HG03354 (cell line): ENCODE results near the gene KRTAP4-6.
"Not testable (repeated sequence)": the region's sequence is repeated elsewhere in the genome, so short reads cannot be mapped to it uniquely, and the experiment has no call there.

Experiments
- ATAC-seq: cut with Tn5 transposase; IDR thresholded peaks from one replicate; pipeline ENCODE4 v1.9.1; 2021; ENCODE audit warnings: mild to moderate bottlenecking; ENCODE audit not compliant: unreplicated experiment, poor library complexity, severe bottlenecking

Gene KRTAP4-6

GRCh38 chr17:41111151-41111885 is 29.0 kb downstream of the KRTAP4-6 start:
- ATAC-seq, result no peak

- not testable (repeated sequence) for ATAC-seq
These were observed 31.5 kb downstream of the KRTAP4-6 start for GRCh38 chr17:41108728-41109386.

DNA sequence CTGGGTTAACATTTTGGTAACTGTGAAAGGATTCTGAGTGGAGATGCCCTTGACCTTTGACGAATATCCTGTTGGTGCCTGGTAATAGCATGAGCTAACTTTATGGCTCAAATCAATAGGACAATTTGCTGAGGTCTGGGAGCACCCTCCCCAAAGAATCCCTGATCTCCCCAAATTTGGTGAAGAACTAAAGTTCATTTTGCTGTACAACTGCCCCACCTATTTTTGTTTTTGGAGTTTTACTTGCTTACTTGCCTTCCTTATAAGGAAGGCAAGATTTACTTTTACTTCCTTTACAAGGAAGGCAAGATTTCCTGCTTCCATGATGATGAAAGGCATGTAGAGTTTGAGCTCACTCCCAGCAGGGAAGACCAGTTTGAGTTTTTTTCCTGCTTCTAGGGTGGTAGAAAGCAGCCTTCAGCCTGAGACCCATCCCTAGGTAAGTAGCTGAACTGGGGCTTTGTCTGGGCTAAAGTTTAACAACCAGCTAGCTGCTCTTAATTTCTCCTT is 32.3 kb downstream of the KRTAP4-6 start:
- ATAC-seq, result no peak

GRCh38 chr17:41105347-41105746 is 35.0 kb downstream of the KRTAP4-6 start, which contains the start of gene KRTAP4-9:
KRTAP4-9 (plus strand) TSS chr17:41105389; CDS start chr17:41105389, 0 bp downstream.
- not testable (repeated sequence) for ATAC-seq

GRCh38 chr17:41104386-41105038 is 35.8 kb downstream of the KRTAP4-6 start:
- not testable (repeated sequence) for ATAC-seq

DNA sequence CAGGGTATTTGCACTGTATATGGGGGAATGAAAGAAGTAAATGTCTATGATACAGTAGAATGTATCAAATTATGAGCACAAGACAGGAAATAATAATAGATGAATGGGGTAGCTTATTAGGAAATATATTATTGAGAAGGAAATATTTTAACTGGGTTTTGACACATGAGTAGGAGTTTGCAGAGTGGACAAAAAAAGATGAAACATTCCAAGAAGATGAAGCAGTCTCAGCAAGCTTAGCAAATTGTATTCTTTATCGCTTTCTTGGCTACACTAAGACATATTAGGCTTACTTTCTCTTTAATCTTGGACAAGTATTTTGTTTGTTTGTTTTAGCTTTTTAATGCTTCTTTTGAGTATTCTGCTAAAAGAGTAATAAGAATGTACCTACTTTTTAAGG is 36.4 kb downstream of the KRTAP4-6 start:
- no peak for ATAC-seq

DNA sequence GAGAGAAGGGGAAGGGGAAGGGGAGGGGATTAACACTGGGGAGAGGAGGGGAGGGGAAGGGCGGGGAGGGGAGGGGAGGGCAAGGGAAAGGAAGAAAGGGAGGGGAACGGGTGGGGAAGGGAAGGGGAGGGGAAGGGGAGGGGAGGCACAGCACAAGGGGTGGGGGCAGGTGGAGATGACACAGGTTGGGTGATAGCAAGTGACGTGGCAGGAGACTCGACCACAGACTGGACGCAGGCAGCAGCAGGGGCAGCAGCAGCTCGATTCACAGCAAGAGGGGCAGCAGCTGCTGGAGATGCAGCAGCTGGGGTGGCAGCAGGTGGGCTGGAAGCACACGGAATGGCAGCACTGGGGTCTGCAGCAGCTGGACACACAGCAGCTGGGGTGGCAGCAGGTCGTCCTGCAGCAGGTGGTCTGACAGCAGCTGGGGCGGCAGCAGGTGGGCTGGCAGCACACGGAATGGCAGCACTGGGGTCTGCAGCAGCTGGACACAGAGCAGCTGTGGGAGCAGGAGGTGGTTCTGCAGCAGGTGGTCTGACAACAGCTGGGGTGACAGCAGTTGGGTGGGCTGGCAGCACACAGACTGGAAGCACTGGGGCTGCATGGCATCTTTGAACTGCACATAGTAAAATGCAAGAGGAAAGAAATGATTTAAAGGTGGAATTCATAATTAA is 38.6 kb downstream of the KRTAP4-6 start, which contains the start of gene KRTAP4-16:
Gene KRTAP4-16 (minus strand): TSS at position 624 of the 674 bp plus-strand sequence. CDS start 0 bp downstream, at position 624.
- ATAC-seq, result no peak

DNA sequence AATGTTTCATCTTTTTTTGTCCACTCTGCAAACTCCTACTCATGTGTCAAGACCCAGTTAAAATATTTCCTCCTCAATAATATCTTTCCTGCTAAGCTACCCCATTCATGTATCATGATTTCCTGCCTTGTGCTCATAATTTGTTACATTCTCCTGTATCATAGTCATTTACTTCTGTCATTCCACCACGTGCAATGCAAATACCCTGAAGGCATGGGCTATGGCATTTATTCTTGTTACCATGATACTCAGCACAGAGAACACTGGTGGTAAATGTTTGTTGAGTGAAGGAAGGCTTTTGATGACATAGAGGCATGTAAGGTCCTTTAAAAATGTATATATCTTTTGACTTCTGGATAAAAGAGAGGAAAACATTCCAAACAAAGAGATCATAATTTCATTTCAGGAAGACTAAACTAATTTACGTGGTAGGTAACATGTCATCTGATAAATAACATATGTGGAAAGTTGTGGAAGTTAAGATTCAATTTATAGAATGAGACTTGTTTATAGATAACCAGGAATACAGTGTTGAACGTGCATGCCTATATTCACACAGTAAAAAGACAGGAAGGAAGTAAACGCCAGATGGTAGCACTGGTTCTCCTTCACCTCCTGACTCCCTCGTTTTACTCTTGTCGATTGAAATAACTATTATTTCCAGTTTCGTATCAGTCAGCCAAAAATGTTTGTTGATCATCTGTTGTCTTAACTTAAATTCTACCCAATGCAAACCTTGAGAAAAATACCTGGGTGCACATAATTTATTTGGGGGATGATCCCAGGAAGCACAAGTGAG is 40.5 kb downstream of the KRTAP4-6 start:
- not testable (repeated sequence) for ATAC-seq

DNA sequence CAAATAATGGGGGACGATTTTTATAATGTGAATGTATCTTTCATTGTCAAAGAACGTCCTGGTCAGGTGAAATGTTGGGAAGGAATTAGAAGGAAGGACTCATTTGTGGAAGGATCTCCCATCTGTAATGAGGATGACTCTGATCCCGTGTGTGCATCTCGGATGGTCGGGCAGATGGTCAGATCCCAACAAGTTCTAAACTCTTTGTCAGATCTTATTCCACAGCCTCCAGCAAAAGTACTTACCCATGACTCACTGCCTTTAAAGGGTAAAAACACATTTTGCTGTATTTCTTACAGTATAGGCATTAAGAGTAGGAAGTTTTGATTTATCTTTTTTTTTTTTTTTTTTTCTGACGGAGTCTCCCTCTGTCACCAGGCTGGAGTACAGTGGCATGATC is 41.9 kb downstream of the KRTAP4-6 start:
- no peak for ATAC-seq

DNA sequence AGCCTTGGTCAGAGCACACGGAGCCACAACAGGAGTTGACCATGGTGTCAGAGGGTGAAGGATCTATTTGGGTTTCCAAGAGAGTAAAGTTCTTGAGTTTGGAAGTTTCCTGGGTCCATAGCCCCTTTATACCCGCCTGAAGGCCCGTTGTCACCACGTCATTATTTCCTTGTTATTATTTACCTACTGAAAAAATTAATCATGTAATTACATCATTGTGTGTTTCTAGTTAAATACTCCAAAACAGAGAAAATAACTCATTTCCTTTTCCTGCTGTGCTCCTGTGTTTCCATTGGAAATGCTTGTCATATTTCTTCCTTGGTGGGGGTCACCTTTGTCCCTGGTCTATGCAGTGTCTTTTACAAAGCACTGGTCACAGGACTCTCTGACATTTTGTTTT is 42.3 kb downstream of the KRTAP4-6 start, which contains the start of gene KRTAP4-8:
Gene KRTAP4-8 (minus strand): TSS at position 101 of the 400 bp plus-strand sequence. CDS start 58 bp downstream, at position 43.
- ATAC-seq, result no peak

DNA sequence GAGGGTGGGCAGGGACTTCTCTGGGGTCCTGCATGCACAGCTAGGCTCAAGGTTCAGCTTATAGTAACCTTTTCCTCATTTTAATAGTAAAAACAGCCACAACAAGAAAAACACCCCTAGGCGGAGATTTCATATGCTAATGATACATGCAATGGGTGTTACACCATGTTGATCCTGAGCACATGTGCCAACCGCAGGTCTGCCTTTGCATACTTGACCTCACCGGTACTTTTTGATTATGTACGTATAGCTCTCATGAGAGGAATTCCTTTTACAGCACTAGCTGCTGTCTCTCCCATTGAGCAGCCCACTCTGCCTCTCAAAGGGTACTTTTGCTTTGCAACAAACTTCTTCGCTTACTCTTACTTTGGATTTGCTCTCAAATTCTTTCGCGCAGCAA is 44.3 kb downstream of the KRTAP4-6 start:
- no peak for ATAC-seq
